GM12873 (cell line): ENCODE data around the gene BRF1.

ENCODE experiments used
- CTCF ChIP-seq: IDR thresholded peaks from 2 replicates; pipeline ENCODE4 v1.5.1; 2012; ENCODE audit warnings: low read depth, mild to moderate bottlenecking, moderate library complexity, low read length, control low read depth; ENCODE audit not compliant: insufficient read depth; ENCODE audit errors: missing control alignments

Gene BRF1

DNA sequence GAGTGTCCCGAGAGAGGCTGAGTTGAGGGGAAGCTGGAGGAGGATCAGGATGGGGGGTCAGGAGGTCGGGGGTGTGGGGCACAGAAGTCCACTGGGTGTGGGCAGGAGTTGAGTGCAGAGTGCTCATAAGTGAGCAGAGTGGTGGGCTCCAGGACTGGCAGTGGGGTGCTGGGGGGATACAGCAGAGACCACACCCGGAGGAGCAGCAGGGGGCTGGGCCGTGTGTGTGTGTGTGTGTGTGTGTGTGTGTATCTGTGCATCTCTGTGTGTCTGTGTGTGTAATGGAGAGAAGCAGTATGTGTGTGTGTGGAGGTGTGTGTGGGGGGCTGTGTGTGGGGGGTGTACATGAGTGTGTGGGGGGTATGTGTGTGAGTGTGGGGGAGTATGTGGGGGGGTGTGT, 114.8 kb downstream of the BRF1 start:
- TF ChIP-seq CTCF = no peak

- TF ChIP-seq CTCF = no peak
Measured at GRCh38 chr14:105185001-105185400, 115.8 kb downstream of the BRF1 start.

GRCh38 chr14:105184461-105184860, 116.3 kb downstream of the BRF1 start:
- TF ChIP-seq CTCF = no peak

- TF ChIP-seq CTCF = no peak
Measured at GRCh38 chr14:105182296-105183020, 118.3 kb downstream of the BRF1 start.

DNA sequence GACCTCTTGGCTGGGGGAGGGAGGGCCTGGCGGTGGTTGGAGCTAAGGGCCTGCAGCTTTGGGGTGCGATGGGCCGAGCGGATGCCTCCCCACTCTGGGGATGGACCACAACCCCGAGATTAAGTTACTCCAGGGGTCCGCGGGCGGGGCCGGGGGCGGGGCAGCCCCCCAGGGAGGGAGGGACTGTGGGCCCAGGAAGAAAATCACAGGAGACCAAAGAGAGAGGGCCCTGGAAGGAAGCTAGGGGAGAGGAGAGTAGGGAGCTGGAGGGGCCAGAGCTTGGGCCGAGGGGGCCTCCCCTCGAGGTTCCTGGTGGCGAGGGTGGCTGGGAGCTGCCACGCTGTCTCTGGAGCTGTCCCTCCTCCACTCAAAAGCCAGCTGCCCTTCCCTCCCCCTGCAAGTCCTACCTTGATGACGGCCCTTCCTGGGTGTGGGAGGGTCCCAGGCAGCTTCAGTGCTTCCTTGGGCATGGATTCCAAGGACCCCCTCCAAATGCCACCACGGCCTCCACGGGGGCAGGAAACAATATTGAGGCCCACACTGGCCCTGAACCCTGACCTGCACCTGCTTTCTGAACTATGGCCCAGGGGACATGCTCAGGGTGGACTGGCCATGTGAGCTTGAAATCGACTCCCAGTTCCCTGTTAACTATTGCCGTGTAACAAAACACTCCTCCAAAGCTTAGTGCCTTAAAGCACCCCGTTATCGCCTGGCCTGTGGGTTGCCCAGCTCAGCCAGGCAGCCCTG, 119.1 kb downstream of the BRF1 start:
- no peak for TF ChIP-seq CTCF

DNA sequence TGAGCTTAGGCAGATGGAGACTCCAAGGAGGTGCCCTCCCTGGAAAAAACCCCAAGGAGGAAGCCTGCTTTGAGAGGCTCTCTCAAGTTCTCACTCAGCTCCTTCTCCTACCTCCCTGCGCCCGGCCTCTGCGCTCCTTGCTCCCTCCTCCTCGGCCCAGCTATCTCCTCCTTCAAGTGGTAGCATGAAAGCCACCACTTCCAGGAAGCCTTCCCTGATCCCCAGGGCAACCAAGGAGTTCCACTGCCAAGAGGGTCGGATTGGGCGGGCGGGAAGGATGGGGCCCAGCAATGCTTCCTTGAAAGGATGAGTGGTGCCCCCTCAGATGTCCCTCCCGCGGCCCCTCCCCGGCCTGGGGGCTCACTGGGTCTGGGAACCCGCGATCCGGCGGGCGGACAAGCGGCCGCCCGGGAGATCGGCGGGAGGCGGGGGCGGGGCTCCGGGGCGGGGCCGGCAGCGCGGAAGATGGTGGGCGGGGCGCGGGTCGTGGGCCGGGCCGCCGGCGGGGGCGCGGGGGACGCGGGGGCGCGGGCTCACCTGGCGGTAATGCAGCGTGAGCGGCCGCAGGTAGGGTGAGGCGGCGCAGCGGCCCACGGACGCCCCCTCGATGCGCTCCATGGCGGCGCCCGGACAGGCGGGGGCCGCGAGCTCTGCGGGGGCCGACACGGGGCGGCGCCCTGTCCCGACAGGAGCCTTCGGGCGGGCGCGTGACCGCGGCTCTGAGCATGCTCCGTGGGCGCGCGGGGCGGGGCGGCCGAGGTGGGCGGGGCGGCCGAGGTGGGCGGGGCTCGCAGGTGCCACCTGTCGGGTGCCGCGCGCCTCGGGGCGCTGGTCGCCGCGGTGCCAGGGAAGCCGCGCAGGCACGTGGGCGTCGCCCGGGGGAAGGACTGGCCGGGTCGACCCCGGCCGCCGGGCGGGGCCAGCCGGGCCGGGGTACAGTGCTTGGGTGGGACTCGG, 119.9 kb downstream of the BRF1 start, which contains the start of gene NUDT14:
TSS of gene NUDT14 (minus strand) at position 721 of the 957 bp plus-strand sequence. CDS start at position 618, 103 bp downstream.
- no peak for TF ChIP-seq CTCF
